Sigmoid colon (tissue), 7 donors: ENCODE data around the gene MB. TPM values are rescaled to one million over a fixed set of nuclear protein-coding genes. Genes with fewer than 3 reads are reported as not detected.
A peak's percentile ranks its signal among the peaks of the same experiment; 100 is the strongest.

Source experiments
- DNase-seq: peaks from one replicate; pipeline ENCODE4 v3.0.0-alpha.2; 2019
- H3K27ac ChIP-seq, 4 donors: fragments of 200-600 bp; sonication (generic); one replicate each; pipeline ENCODE4 v1.5.1; 2016 to 2019; ENCODE audit warnings: mild to moderate bottlenecking in 1 of 4
- H3K27me3 ChIP-seq, 3 donors: fragments of 200-600 bp; sonication (generic); one replicate each; pipeline ENCODE4 v1.5.1; 2019; ENCODE audit warnings: mild to moderate bottlenecking in 1 of 3
- H3K36me3 ChIP-seq, 4 donors: fragments of 200-600 bp; sonication (generic); one replicate each; pipeline ENCODE4 v1.5.1; 2016 to 2019
- H3K4me1 ChIP-seq, 4 donors: fragments of 200-600 bp; sonication (generic); one replicate each; pipeline ENCODE4 v1.5.1; 2017 to 2019
- H3K4me3 ChIP-seq, 4 donors: fragments of 200-600 bp; sonication (generic); one replicate each; pipeline ENCODE4 v1.5.1; 2017 to 2019; ENCODE audit warnings: mild to moderate bottlenecking in 2 of 4, moderate library complexity in 1 of 4
- H3K9me3 ChIP-seq, 4 donors: fragments of 200-600 bp in 3 of 4; sonication (generic) in 3 of 4; one replicate each; pipeline versions ENCODE4 v1.5.1 to v1.6.1; 2013 to 2019
- CTCF ChIP-seq, 4 experiments: fragments of 450-650 bp in 3 of 4; fragments of 200-600 bp in 1 of 4; IDR thresholded peaks; one replicate each; pipeline ENCODE4 v1.5.1; 2016 to 2019; ENCODE audit warnings: antibody characterized with exemption in 4 of 4, mild to moderate bottlenecking in 3 of 4, moderate library complexity in 2 of 4
- EP300 ChIP-seq, 4 donors: sonication (generic); formaldehyde crosslinking; IDR thresholded peaks; one replicate each; pipeline ENCODE4 v1.6.1; 2017; ENCODE audit warnings: antibody characterized with exemption in 4 of 4
- POLR2A ChIP-seq, 2 donors: fragments of 450-650 bp; IDR thresholded peaks; one replicate each; pipeline ENCODE4 v1.6.1; 2016; ENCODE audit warnings: antibody characterized with exemption in 2 of 2, mild to moderate bottlenecking in 2 of 2, moderate library complexity in 2 of 2
- POLR2AphosphoS5 ChIP-seq, 4 donors: sonication (generic); formaldehyde crosslinking; IDR thresholded peaks; one replicate each; pipeline ENCODE4 v1.6.1; 2017; ENCODE audit warnings: antibody characterized with exemption in 4 of 4
- WGBS, 2 donors: extraction: QIAGEN DNeasy Blood & Tissue Kit; methylation state at CpG; one replicate each; pipeline ENCODE4 v1.1.7; 2013; 5-methylcytosine and 5-hydroxymethylcytosine counted together
- intact Hi-C: fragments of 100-400 bp; cut with DNase I; formaldehyde crosslinking; loops from one replicate; pipeline ENCODE4 v1.15.1; 2023
- polyA plus RNA-seq, 3 donors: library from polyadenylated mRNA; stranded (reverse); fragments of 200-250 nt; gene quantifications; one replicate each; pipeline ENCODE4 v1.2.3, GENCODE V29; 2013
- total RNA-seq, 4 donors: library from RNA; depleted of rRNA; stranded (reverse); fragments of >200 nt; gene quantifications; one replicate each; pipeline ENCODE4 v1.1.0, GENCODE V29; 2016
- donor health status: healthy with polysubstance abuse.
- donor health status: Bipolar disorder and iron deficiency.
- donor health status: healthy.

The MB gene
- total and polyA plus RNA-seq, 7 donors: 0.68 to 84.7 (median 10.3) TPM; not detected in 1

GRCh38 chr22:35634015-35634414 lies 16.9 kb upstream of the MB start:
- Histone ChIP-seq H3K9me3 (no peaks in the 10 kb centered on the region), H3K4me1 (peaks cover 0 to 32% (median 30%) of the 10 kb centered on the region in 4 donors), H3K4me3 (no peak overlapping the region), H3K27me3 (no peaks in the 10 kb centered on the region), H3K27ac (no peak overlapping the region), H3K36me3 (no peaks in the 10 kb centered on the region)
- WGBS, 2 donors: 66 to 75% methylated on average over 5 of the region's 5 CpGs
- intact Hi-C loops: no loop called here
- no peak for TF ChIP-seq POLR2A (IDR thresholded peaks at IDR 0.05)
- no peak for TF ChIP-seq EP300 (IDR thresholded peaks at IDR 0.05)
- TF ChIP-seq POLR2AphosphoS5 (IDR thresholded peaks at IDR 0.05): no peak
- no peak for TF ChIP-seq CTCF (IDR thresholded peaks at IDR 0.05)
- DNase-seq: peak; percentile 25

DNA sequence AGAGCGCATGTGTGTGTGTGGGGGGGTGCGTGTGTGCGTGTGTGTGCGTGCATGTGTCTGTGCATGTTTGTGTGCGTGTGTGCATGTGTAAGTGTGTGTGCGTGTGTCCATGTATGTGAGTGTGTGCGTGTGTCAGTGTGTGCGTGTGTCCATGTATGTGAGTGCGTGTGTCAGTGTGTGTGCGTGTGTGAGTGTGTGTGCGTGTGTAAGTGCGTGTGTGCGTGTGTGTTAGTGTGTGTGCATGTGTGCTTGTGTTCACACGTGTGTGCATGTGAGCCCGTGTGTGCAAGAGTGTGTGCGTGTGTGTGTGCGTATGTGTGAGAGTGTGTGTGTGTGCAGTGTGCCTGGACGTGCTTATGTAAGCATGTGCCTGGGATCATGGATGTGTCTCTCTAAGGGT lies 16.4 kb upstream of the MB start:
- Histone ChIP-seq H3K27me3 (no peaks in the 10 kb centered on the region), H3K4me1 (peaks cover 0 to 27% (median 25%) of the 10 kb centered on the region in 4 donors), H3K27ac (no peak overlapping the region), H3K9me3 (no peaks in the 10 kb centered on the region), H3K4me3 (no peak overlapping the region), H3K36me3 (no peaks in the 10 kb centered on the region)
- TF ChIP-seq CTCF (IDR thresholded peaks at IDR 0.05): no peak
- TF ChIP-seq EP300 (IDR thresholded peaks at IDR 0.05): no peak
- TF ChIP-seq POLR2AphosphoS5 (IDR thresholded peaks at IDR 0.05): no peak
- no peak for TF ChIP-seq POLR2A (IDR thresholded peaks at IDR 0.05)
- intact Hi-C loops: no loop called here
- peak; percentile 25 for DNase-seq
- 86 to 92% methylated on average over 18 of the region's 18 CpGs for WGBS, 2 donors

DNA sequence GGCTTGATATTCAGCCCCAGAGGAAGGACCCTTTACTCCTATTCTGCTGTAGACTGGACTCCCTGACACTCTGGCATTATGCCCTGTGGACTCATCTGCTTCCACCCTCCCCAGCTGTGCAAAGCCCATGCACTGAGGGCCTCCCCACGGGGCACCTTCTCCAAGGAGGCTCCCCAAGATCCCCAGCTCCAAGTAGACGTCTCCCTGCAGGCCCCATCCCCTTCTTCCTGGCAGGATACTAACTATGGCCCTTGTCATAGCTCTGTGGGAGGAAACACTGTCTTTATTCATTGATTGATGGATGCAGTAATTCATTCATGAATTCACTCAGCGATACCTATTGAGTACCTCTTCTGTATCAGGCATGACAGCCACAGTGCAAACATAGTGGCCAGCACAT lies 15.8 kb upstream of the MB start:
- no peak overlapping the region for H3K27ac ChIP-seq
- H3K4me3 ChIP-seq: no peak overlapping the region
- peaks cover 0 to 23% (median 20%) of the 10 kb centered on the region in 4 donors for H3K4me1 ChIP-seq
- H3K27me3 ChIP-seq: no peaks in the 10 kb centered on the region
- no peaks in the 10 kb centered on the region for H3K9me3 ChIP-seq
- DNase-seq: peak; percentile 63
- WGBS, 2 donors: 81 to 83% methylated on average over 3 of the region's 3 CpGs
- intact Hi-C loops: no loop called here
- TF ChIP-seq EP300 (IDR thresholded peaks at IDR 0.05): no peak
- TF ChIP-seq CTCF (IDR thresholded peaks at IDR 0.05): no peak
- no peak for TF ChIP-seq POLR2AphosphoS5 (IDR thresholded peaks at IDR 0.05)
- H3K36me3 ChIP-seq: no peaks in the 10 kb centered on the region

GRCh38 chr22:35631597-35631996 lies 14.5 kb upstream of the MB start:
- Histone ChIP-seq H3K4me1 (peaks cover 0 to 17% (median 12%) of the 10 kb centered on the region in 4 donors), H3K4me3 (no peak overlapping the region), H3K9me3 (no peaks in the 10 kb centered on the region), H3K27me3 (no peaks in the 10 kb centered on the region), H3K36me3 (no peaks in the 10 kb centered on the region), H3K27ac (no peak overlapping the region)
- intact Hi-C loops: no loop called here
- peak; percentile 65 for DNase-seq
- no peak for TF ChIP-seq POLR2A (IDR thresholded peaks at IDR 0.05)
- no peak for TF ChIP-seq EP300 (IDR thresholded peaks at IDR 0.05)
- TF ChIP-seq POLR2AphosphoS5 (IDR thresholded peaks at IDR 0.05): no peak
- TF ChIP-seq CTCF (IDR thresholded peaks at IDR 0.05): peak in 1 of 4 experiments; percentile 23
- 21 to 75% methylated on average over 5 of the region's 5 CpGs for WGBS, 2 donors

DNA sequence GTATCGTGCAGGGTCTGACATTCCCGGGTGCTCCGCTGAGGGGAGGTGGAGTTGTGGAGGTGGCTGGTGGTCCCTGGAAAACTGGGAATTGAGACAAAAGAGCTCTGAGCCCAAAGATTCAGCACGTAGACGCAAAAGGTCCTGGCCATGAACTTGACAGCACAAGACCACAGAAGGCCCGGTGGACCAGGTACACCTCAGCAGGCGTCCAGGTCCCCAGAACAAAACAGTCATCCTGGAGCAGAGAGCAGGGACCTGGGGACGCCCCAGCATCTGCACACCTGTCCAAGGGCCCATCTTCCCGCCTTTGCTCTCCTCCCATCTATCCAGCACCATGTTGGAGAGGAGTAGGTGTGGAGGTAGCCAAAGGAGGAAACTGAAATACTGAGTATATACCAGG lies 13.8 kb upstream of the MB start:
- peak overlapping the region in 3 of 4 donors; percentile 88 to 94 (median 92) for H3K27ac ChIP-seq
- DNase-seq: peak; percentile 49
- intact Hi-C loops: no loop called here
- H3K9me3 ChIP-seq: no peaks in the 10 kb centered on the region
- peaks cover 0 to 15% (median 12%) of the 10 kb centered on the region in 4 donors for H3K4me1 ChIP-seq
- H3K4me3 ChIP-seq: no peak overlapping the region
- H3K36me3 ChIP-seq: no peaks in the 10 kb centered on the region
- WGBS, 2 donors: 94 to 96% methylated on average over 9 of the region's 9 CpGs
- TF ChIP-seq POLR2AphosphoS5 (IDR thresholded peaks at IDR 0.05) (no peak), CTCF (IDR thresholded peaks at IDR 0.05) (no peak), POLR2A (IDR thresholded peaks at IDR 0.05) (no peak), EP300 (IDR thresholded peaks at IDR 0.05) (no peak)
- no peaks in the 10 kb centered on the region for H3K27me3 ChIP-seq
